22Rv1 (cell line): ENCODE results near the gene MARF1.

Experiments used
- CTCF ChIP-seq: fragments of 450-650 bp; IDR thresholded peaks from 2 replicates; pipeline ENCODE4 v1.5.1; 2017; ENCODE audit warnings: mild to moderate bottlenecking
- ZFX ChIP-seq: fragments of 450-650 bp; IDR thresholded peaks from 2 replicates; pipeline ENCODE4 v1.6.1; 2017; ENCODE audit warnings: antibody characterized with exemption, borderline replicate concordance

DNA sequence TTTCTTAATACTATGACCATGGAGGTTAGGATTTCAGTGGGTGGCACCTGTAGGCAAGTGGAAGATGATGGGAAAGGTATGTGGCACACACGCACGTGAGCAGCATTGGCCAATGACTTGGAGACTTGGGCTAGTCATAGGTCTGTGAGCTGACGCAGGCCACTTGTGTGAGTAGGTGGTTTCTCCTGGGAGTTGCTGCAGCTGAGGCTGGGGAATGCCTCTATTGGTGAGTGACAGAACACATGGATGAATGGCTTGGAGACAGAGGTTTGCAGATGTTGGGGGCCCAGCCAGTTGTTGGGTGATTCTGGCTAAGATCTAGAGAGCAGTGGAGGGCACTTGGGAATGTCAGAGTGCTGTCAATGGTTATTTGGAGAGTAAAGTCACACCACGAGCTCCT is 64.1 kb downstream of the MARF1 start:
- TF ChIP-seq CTCF: no peak
- TF ChIP-seq ZFX: no peak
